Transverse colon (tissue), 4 donors: ENCODE data around the gene ULBP3. TPM values are rescaled to one million over a fixed set of nuclear protein-coding genes. Genes with fewer than 3 reads are reported as not detected.

ENCODE experiments used
- DNase-seq: peaks from one replicate; pipeline ENCODE4 v3.0.0-alpha.2; 2019
- H3K27ac ChIP-seq, 4 donors: fragments of 200-600 bp; sonication (generic); 2 replicates each; pipeline ENCODE4 v1.5.1; 2016 to 2018; ENCODE audit warnings: inconsistent platforms in 4 of 4
- H3K27me3 ChIP-seq: fragments of 200-600 bp; sonication (generic); 2 replicates; pipeline ENCODE4 v1.5.1; 2017; ENCODE audit warnings: inconsistent platforms
- H3K36me3 ChIP-seq, 4 donors: fragments of 200-600 bp; sonication (generic); 2 replicates each; pipeline ENCODE4 v1.5.1; 2017 to 2019; ENCODE audit warnings: inconsistent platforms in 4 of 4
- H3K4me1 ChIP-seq, 4 donors: fragments of 200-600 bp; sonication (generic); 2 replicates each; pipeline ENCODE4 v1.5.1; 2017 to 2020; ENCODE audit warnings: inconsistent platforms in 4 of 4
- H3K4me3 ChIP-seq, 4 donors: fragments of 200-600 bp; sonication (generic); 1 replicate in 1 of 4; 2 replicates in 3 of 4; pipeline versions ENCODE4 v1.5.1 to v1.6.1; 2017 to 2019; ENCODE audit warnings: inconsistent platforms in 4 of 4
- H3K9me3 ChIP-seq, 2 donors: fragments of 200-600 bp; sonication (generic); 2 replicates each; pipeline ENCODE4 v1.5.1; 2017 to 2019; ENCODE audit warnings: inconsistent platforms in 2 of 2
- EP300 ChIP-seq: sonication (generic); formaldehyde crosslinking; IDR thresholded peaks from one replicate; pipeline ENCODE4 v1.6.1; 2017; ENCODE audit warnings: antibody characterized with exemption, low read depth
- POLR2A ChIP-seq: fragments of 450-650 bp; IDR thresholded peaks from one replicate; pipeline ENCODE4 v1.6.1; 2016; ENCODE audit warnings: antibody characterized with exemption, mild to moderate bottlenecking, moderate library complexity
- POLR2AphosphoS5 ChIP-seq, 3 donors: sonication (generic); formaldehyde crosslinking; IDR thresholded peaks; one replicate each; pipeline ENCODE4 v1.6.1; 2016; ENCODE audit warnings: antibody characterized with exemption in 3 of 3
- WGBS, 2 donors: methylation state at CpG; one replicate each; pipeline ENCODE4 v1.1.5; 2018; ENCODE audit warnings: low coverage in 1 of 2; 5-methylcytosine and 5-hydroxymethylcytosine counted together
- in situ Hi-C, 4 donors: fragments of 200-750 bp; cut with MboI; loops; one replicate each; pipeline versions ENCODE4 v1.15.0 to v1.15.1; 2017; ENCODE audit warnings: low sequenced_read_pairs in 3 of 4, low pct_ligation_motif_present in 1 of 4, low pct_unique_long_range_greater_than_20kb in 1 of 4
- intact Hi-C: fragments of 100-400 bp; cut with DNase I; formaldehyde crosslinking; loops from one replicate; pipeline ENCODE4 v1.15.1; 2023; ENCODE audit warnings: low total_unique reads
- total RNA-seq, 4 donors: library from RNA; depleted of rRNA; stranded (reverse); fragments of >200 nt; gene quantifications; one replicate each; pipeline ENCODE4 v1.1.0, GENCODE V29; 2016
- TF ChIP-seq, protein P1 (sequence below), 5 experiments: fragments of 200-600 bp in 3 of 5; fragments of 450-650 bp in 2 of 5; sonication (generic) in 3 of 5; IDR thresholded peaks; 1 replicate in 2 of 5; 2 replicates in 3 of 5; pipeline ENCODE4 v1.5.1; 2016 to 2017; ENCODE audit warnings: antibody characterized with exemption in 5 of 5, inconsistent platforms in 3 of 5, mild to moderate bottlenecking in 2 of 5, moderate library complexity in 1 of 5

Gene ULBP3
- total RNA-seq, 4 donors from 2014 or later = 0.79 to 2.0 TPM; not detected in 2

- TF ChIP-seq EP300 (no peak), POLR2A (no peak), POLR2AphosphoS5 (IDR thresholded peaks at IDR 0.05) (no peak)
- TF ChIP-seq, protein P1, sequence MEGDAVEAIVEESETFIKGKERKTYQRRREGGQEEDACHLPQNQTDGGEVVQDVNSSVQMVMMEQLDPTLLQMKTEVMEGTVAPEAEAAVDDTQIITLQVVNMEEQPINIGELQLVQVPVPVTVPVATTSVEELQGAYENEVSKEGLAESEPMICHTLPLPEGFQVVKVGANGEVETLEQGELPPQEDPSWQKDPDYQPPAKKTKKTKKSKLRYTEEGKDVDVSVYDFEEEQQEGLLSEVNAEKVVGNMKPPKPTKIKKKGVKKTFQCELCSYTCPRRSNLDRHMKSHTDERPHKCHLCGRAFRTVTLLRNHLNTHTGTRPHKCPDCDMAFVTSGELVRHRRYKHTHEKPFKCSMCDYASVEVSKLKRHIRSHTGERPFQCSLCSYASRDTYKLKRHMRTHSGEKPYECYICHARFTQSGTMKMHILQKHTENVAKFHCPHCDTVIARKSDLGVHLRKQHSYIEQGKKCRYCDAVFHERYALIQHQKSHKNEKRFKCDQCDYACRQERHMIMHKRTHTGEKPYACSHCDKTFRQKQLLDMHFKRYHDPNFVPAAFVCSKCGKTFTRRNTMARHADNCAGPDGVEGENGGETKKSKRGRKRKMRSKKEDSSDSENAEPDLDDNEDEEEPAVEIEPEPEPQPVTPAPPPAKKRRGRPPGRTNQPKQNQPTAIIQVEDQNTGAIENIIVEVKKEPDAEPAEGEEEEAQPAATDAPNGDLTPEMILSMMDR (IDR thresholded peaks at IDR 0.05) = no peak
- Histone ChIP-seq H3K9me3 (no peaks in the 10 kb centered on the region), H3K36me3 (no peaks in the 10 kb centered on the region), H3K4me1 (no peaks in the 10 kb centered on the region), H3K27me3 (peaks cover 36% of the 10 kb centered on the region), H3K4me3 (no peak overlapping the region), H3K27ac (no peak overlapping the region)
- DNase-seq = no peak
- in situ Hi-C loops (loop anchor here in 1 of 4 donors (25.0 kb wide), 1 partner anchor 754 kb away; no protein-coding TSS in a partner anchor), intact Hi-C loops (no loop called here)
- 82 to 85% methylated on average over 4 to 14 of the region's 14 CpGs for WGBS, 2 donors
Observed at GRCh38 chr6:150058231-150058792, 10.6 kb downstream of the ULBP3 start.

DNA sequence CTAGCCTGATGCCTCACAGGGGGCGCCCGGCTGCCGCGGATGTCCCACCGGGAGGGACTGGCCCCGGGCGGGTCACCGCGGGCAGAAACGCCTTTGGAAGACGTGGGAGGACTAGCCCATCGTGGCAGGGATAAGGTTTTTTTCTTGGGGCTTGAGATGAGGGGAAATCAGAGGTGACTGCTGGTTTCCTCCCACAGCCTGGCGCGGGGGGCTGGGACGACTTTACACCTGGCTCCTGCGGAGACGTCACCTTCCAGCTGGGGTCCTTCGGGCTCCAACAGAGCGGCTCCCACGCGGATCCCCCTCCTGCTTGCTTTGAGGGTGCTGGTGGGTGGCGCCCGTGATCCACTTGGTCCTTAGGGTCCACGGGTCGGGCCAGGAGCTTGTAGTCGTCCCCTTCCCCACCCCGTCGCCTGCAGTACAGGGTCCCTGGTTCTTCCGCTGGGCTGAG is 11.4 kb downstream of the ULBP3 start:
- Histone ChIP-seq H3K4me3 (no peak overlapping the region), H3K36me3 (no peaks in the 10 kb centered on the region), H3K4me1 (no peaks in the 10 kb centered on the region), H3K27ac (no peak overlapping the region), H3K9me3 (no peaks in the 10 kb centered on the region), H3K27me3 (peaks cover 44% of the 10 kb centered on the region)
- TF ChIP-seq POLR2A (no peak), POLR2AphosphoS5 (IDR thresholded peaks at IDR 0.05) (no peak), EP300 (no peak)
- TF ChIP-seq, protein P1 (IDR thresholded peaks at IDR 0.05) = no peak
- DNase-seq = no peak
- in situ Hi-C loops = loop anchor here in 1 of 4 donors (25.0 kb wide), 1 partner anchor 755 kb away; no protein-coding TSS in a partner anchor
- 85 to 86% methylated on average over 4 to 16 of the region's 29 CpGs for WGBS, 2 donors
- intact Hi-C loops = no loop called here

DNA sequence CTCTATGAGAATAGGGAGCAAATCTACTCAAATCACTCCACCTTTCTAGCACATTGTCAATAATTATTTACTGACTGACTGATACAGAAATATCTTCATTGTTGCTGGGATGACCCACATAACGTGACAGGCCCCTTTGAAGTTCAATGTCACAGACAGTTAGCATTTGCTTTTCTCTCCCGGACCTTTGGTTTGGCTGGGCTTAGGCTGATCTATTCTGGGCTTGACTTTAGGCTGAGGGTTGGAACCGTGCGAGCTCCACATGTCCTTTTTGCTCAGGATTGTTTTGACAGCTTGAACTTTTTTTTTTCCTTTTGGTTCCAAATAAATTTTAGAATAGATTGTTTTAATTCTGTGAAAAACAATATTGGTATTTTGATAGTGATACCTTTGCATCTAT is 12.0 kb downstream of the ULBP3 start:
- Histone ChIP-seq H3K27me3 (peaks cover 50% of the 10 kb centered on the region), H3K36me3 (no peaks in the 10 kb centered on the region), H3K9me3 (no peaks in the 10 kb centered on the region), H3K4me1 (no peaks in the 10 kb centered on the region), H3K27ac (no peak overlapping the region), H3K4me3 (no peak overlapping the region)
- intact Hi-C loops (no loop called here), in situ Hi-C loops (loop anchor here in 1 of 4 donors (25.0 kb wide), 1 partner anchor 755 kb away; no protein-coding TSS in a partner anchor)
- DNase-seq = no peak
- 78 to 83% methylated on average over 4 of the region's 4 CpGs for WGBS, 2 donors
- TF ChIP-seq EP300 = no peak
- no peak for TF ChIP-seq POLR2A
- TF ChIP-seq, protein P1 (IDR thresholded peaks at IDR 0.05) = no peak
- TF ChIP-seq POLR2AphosphoS5 (IDR thresholded peaks at IDR 0.05) = no peak

GRCh38 chr6:150056156-150056555 is 12.8 kb downstream of the ULBP3 start:
- intact Hi-C loops (no loop called here), in situ Hi-C loops (loop anchor here in 1 of 4 donors (25.0 kb wide), 1 partner anchor 756 kb away; no protein-coding TSS in a partner anchor)
- Histone ChIP-seq H3K4me3 (no peak overlapping the region), H3K36me3 (no peaks in the 10 kb centered on the region), H3K4me1 (no peaks in the 10 kb centered on the region), H3K27me3 (peaks cover 51% of the 10 kb centered on the region), H3K27ac (no peak overlapping the region), H3K9me3 (no peaks in the 10 kb centered on the region)
- TF ChIP-seq POLR2A (no peak), EP300 (no peak), POLR2AphosphoS5 (IDR thresholded peaks at IDR 0.05) (no peak)
- TF ChIP-seq, protein P1 (IDR thresholded peaks at IDR 0.05) = no peak
- 80 to 85% methylated on average over 5 to 12 of the region's 12 CpGs for WGBS, 2 donors
- no peak for DNase-seq
